ENCODE results near the gene ITK. TPM values are rescaled to one million over a fixed set of nuclear protein-coding genes. Genes with fewer than 3 reads are reported as not detected.

ITK gene
- total RNA-seq, 1 donor from 2014 or later, result not detected

- H3K27ac Mint-ChIP-seq, result no peak overlapping the region
- H3K27ac ChIP-seq, result no peak overlapping the region
- H3K4me1 Mint-ChIP-seq, result peaks cover 22% of the 10 kb centered on the region
- H3K4me3 Mint-ChIP-seq, result no peak overlapping the region
- no peaks in the 10 kb centered on the region for H3K27me3 Mint-ChIP-seq (ENCODE audit: insufficient read depth, low read depth)
- H3K9me3 Mint-ChIP-seq, result no peaks in the 10 kb centered on the region
- H3K9ac ChIP-seq, result no peak overlapping the region
- peaks cover 45% of the 10 kb centered on the region for H4K20me1 ChIP-seq (ENCODE audit: low read depth)
- no peak overlapping the region for H2AFZ ChIP-seq (replicated peaks)
- no peaks in the 10 kb centered on the region for H3K36me3 Mint-ChIP-seq
- no peak overlapping the region for H3K4me3 ChIP-seq
- H3K4me2 ChIP-seq, result no peak overlapping the region
- H3K79me2 ChIP-seq (ENCODE audit: low read depth), result peaks cover 77% of the 10 kb centered on the region
- no peaks in the 10 kb centered on the region for H3K36me3 ChIP-seq
- peaks cover 14% of the 10 kb centered on the region for H3K27me3 ChIP-seq
- H3K4me1 ChIP-seq, result peaks cover 33% of the 10 kb centered on the region
- no peaks in the 10 kb centered on the region for H3K9me3 ChIP-seq (ENCODE audit: low read depth)
- TF ChIP-seq EZH2phosphoT487 (IDR thresholded peaks at IDR 0.05), result no peak
- no peak for TF ChIP-seq EZH2 (IDR thresholded peaks at IDR 0.05)
- no peak for TF ChIP-seq CTCF (IDR thresholded peaks at IDR 0.05)
- H3F3A ChIP-seq (ENCODE audit: low read depth), result no peaks in the 10 kb centered on the region
- DNase-seq (ENCODE audit: low spot score), result no peak
Measured at GRCh38 chr5:157269165-157269671, 88.6 kb downstream of the ITK start.

GRCh38 chr5:157269761-157270272, 89.2 kb downstream of the ITK start:
- Histone ChIP-seq H3K36me3 (no peaks in the 10 kb centered on the region), H2AFZ (replicated peaks) (no peak overlapping the region), H3K27ac (no peak overlapping the region), H4K20me1 (ENCODE audit: low read depth) (peaks cover 49% of the 10 kb centered on the region), H3K4me1 (peaks cover 33% of the 10 kb centered on the region), H3K27me3 (peaks cover 8% of the 10 kb centered on the region), H3K4me2 (no peak overlapping the region), H3F3A (ENCODE audit: low read depth) (no peaks in the 10 kb centered on the region), H3K9ac (no peak overlapping the region), H3K4me3 (no peak overlapping the region), H3K79me2 (ENCODE audit: low read depth) (peaks cover 83% of the 10 kb centered on the region), H3K9me3 (ENCODE audit: low read depth) (no peaks in the 10 kb centered on the region)
- Mint-ChIP-seq H3K27me3 (ENCODE audit: insufficient read depth, low read depth) (no peaks in the 10 kb centered on the region), H3K27ac (no peak overlapping the region), H3K4me3 (no peak overlapping the region), H3K36me3 (no peaks in the 10 kb centered on the region), H3K4me1 (peaks cover 22% of the 10 kb centered on the region), H3K9me3 (no peaks in the 10 kb centered on the region)
- DNase-seq (ENCODE audit: low spot score), result no peak
- no peak for TF ChIP-seq EZH2phosphoT487 (IDR thresholded peaks at IDR 0.05)
- no peak for TF ChIP-seq CTCF (IDR thresholded peaks at IDR 0.05)
- no peak for TF ChIP-seq EZH2 (IDR thresholded peaks at IDR 0.05)

GRCh38 chr5:157270771-157271170, 90.1 kb downstream of the ITK start:
- H3K36me3 Mint-ChIP-seq, result no peaks in the 10 kb centered on the region
- H3K9ac ChIP-seq, result no peak overlapping the region
- no peak overlapping the region for H3K4me2 ChIP-seq
- peaks cover 92% of the 10 kb centered on the region for H3K79me2 ChIP-seq (ENCODE audit: low read depth)
- no peak overlapping the region for H3K27ac Mint-ChIP-seq
- H3F3A ChIP-seq (ENCODE audit: low read depth), result no peaks in the 10 kb centered on the region
- no peaks in the 10 kb centered on the region for H3K27me3 Mint-ChIP-seq (ENCODE audit: insufficient read depth, low read depth)
- H2AFZ ChIP-seq (replicated peaks), result no peak overlapping the region
- H3K4me3 ChIP-seq, result no peak overlapping the region
- peaks cover 28% of the 10 kb centered on the region for H3K4me1 ChIP-seq
- DNase-seq (ENCODE audit: low spot score), result no peak
- H3K36me3 ChIP-seq, result no peaks in the 10 kb centered on the region
- H4K20me1 ChIP-seq (ENCODE audit: low read depth), result peaks cover 49% of the 10 kb centered on the region
- H3K4me3 Mint-ChIP-seq, result no peak overlapping the region
- TF ChIP-seq EZH2phosphoT487 (IDR thresholded peaks at IDR 0.05) (no peak), EZH2 (IDR thresholded peaks at IDR 0.05) (no peak), CTCF (IDR thresholded peaks at IDR 0.05) (no peak)
- H3K9me3 ChIP-seq (ENCODE audit: low read depth), result no peaks in the 10 kb centered on the region
- no peak overlapping the region for H3K27ac ChIP-seq
- H3K4me1 Mint-ChIP-seq, result peaks cover 19% of the 10 kb centered on the region
- no peaks in the 10 kb centered on the region for H3K27me3 ChIP-seq
- no peaks in the 10 kb centered on the region for H3K9me3 Mint-ChIP-seq
